LHCN-M2 (cell line): Measurements from ENCODE around the gene PUSL1. TPM values are rescaled to one million over a fixed set of nuclear protein-coding genes. Genes with fewer than 3 reads are reported as not detected.

Experiments used
- DNase-seq: peaks from one replicate; pipeline ENCODE4 v3.0.0-alpha.2; 2012; ENCODE audit warnings: low read depth
- total RNA-seq: library from RNA; depleted of rRNA; stranded (reverse); fragments of >200 nt; gene quantifications from 2 replicates; pipeline ENCODE4 v1.2.3, GENCODE V29; 2014

Gene PUSL1
- total RNA-seq, 1 experiment from 2014 or later = 34.3 TPM

DNA sequence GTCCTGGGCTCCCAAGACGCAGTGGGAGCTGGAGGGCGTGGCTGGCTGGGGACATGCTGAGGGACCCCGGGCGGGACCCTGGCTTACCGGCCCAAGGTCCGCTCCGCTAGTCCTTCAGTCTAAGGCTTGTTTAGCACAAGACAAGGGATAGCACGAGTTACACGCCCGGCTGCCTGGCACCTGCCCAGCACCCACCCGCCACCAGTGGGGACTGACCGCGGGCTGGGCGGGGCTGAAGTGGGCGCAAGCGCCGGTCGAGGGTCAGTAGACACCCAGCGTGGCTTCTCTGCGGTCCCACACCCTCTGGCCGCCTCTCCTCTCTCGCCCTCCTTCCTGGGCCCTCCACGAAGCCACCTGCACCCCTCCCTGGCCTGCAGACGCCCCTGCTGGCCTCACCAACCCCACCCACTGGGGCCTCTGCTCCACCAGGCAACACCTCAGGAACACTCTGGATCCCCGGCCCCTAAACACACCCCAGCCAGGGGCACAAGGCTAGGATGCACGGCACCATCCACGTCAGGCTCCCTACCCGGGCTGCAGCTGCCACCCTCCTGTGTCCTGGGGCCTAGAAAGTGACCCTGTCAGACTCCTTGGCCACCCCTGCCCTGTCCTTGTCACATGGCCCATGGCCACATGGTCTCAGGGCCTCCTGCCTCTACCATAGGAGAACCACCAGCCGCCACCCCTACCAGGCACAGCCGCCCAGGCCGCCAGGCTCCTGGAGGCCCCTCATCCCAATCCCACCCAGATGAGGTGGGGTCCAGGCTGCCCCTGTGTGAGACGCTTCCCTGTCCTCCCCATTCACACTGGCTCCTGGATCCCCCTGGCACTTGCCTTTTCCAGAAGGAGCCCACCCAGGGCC is 28.8 kb downstream of the PUSL1 start:
- DNase-seq = no peak

DNA sequence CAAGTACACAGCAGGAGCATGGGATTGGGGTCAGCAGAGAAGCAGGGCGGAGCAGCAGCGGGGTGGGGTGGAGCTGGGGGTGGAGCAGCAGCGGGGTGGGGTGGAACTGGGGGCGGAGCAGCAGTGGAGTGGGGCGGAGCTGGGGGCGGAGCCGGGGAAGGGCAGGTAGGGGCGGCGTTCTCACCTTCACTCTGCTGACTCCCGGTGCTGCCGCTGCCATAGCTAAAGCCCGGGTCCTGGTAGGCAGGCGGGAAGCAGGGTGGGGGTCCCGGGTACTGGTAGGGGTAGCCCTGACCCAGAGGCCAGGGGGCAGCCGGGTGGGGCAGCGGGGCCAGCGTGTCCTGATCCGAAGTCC is 29.4 kb downstream of the PUSL1 start:
- no peak for DNase-seq

DNA sequence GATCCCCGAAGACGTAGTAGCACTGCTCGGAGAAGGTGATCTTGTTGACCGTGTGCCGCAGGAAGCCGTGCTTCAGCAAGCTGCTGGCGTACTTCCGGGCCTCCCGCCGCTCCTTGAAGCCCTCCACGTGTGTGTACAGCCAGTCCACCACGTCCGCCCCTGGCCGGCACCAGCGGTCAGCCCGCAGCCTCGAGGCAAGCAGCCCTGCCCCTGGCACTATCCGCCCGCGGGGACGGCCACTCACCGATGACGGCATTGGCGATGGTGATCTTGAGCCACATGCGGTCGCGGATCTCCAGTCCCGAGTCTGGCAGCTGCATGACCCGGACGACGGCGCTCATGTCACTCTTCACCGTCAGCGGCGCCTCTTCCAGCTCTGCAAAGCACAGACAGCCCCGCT is 29.9 kb downstream of the PUSL1 start:
- DNase-seq = no peak

DNA sequence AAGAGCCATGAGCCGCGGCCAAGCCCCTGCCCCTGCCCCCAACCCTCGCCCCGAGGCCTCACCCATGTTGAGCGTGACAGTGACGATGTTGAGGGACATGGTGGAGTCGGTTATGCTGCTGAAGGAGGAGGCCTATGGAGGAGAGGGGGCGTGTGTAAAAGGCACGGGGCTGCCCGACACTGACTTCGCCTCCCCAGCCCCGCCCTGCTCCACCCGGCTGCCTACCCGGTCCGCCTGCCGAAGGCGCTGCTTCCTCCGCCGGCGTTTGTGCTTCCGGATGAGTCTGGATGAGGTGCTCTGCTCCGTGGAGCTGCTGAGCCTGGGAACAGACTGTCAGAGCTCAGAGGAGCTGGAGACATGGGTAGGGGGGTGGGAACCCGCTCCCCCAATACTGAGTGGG is 31.8 kb downstream of the PUSL1 start:
- DNase-seq = no peak

DNA sequence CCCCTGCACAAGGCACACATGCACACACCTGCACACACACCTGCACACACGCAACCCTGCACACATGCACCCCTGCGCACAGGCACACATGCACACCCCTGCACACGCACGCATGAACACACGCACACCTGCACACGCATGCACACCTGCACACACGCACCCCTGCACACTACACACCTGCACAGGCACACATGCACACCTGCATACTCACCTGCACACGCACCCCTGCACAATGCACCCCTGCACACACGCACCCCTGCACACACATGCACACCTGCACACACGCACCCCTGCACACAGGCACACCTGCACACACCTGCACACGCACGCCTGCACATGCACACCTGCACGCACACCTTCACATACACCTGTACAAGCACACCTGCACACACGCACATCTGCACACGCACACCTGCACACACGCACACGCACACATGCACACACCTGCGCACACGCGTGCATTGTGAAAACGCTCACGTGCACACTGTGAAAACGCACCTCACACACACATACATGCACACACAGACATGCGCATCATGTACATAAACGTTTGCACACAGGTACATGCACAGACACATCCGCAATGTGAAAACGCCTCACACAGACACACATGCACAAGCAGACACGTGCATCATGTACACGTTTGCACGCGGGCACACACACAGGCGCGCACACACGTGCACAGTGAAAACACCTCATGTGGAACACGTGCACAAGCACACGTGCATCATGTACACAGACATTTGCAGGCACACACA is 32.6 kb downstream of the PUSL1 start:
- DNase-seq = no peak

DNA sequence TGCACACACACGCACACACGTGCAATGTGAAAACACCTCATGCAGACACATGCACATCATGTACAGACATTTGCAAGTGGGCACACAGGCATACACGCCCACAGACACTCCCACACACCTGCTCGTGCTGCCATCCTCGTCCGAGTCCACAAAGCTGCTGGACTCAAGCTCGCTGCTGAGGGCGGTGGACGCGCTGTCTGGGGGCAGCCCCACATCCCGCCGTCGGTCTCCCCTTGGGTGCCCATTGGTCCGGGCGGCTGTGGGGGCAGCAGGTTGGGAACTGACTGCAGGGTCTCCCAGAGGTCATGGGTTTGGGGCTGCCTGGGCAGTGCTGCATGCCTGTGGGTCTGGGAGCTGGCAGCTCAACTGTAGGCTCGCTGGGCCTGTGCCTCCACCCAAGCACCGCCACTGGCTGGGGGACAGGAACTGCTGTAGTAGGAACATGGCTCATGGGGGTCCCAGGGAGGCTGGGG is 33.2 kb downstream of the PUSL1 start:
- no peak for DNase-seq

DNA sequence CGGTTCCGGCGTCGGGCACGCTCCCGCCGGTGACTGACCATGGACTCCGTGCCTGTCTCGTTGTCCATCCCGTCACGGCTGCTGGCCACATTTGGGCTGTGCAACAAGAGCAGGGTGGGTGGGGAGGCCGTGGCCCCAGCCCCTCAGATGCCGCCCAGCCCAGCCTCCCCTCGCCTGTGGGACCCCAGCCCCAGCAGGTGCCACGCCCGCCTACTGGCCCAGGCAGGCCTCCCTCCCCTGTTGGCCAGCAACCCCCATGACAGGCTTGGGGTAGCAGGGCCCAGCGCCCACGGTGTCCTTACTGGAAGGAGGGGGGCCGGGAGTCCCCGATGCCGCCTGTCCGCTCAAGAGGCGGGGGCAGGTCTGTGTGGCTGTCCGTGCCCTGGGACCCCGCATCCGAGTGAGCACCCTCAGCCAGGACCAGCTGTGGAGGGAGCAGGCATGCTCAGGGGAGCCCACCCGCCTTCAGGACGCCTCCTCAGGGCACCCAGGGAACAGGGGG is 33.7 kb downstream of the PUSL1 start:
- no peak for DNase-seq

DNA sequence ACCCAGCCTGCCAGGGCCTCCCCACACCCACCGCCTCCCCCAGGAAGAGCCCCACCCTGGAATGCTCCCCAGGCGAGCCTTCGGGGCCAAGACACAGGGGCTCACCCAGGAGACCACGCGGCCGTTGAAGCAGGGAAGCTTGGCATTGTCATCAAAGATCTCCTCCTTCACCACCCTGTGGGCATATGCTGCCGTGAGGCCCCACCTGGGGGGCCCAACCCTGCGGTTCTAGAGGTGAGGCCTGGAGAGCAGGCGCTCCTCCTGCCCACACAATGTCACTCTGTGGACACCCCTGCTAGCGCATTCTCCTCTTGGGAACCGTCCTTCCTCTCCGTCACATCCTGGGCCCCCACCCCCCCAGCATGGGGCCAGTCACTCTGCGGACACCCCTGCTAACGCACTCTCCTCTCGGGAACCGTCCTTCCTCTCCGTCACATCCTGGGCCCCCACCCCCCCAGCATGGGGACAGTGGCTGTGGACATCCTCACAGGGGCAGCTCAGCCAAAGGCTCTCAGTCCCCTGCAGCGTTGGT is 34.3 kb downstream of the PUSL1 start:
- DNase-seq = no peak

DNA sequence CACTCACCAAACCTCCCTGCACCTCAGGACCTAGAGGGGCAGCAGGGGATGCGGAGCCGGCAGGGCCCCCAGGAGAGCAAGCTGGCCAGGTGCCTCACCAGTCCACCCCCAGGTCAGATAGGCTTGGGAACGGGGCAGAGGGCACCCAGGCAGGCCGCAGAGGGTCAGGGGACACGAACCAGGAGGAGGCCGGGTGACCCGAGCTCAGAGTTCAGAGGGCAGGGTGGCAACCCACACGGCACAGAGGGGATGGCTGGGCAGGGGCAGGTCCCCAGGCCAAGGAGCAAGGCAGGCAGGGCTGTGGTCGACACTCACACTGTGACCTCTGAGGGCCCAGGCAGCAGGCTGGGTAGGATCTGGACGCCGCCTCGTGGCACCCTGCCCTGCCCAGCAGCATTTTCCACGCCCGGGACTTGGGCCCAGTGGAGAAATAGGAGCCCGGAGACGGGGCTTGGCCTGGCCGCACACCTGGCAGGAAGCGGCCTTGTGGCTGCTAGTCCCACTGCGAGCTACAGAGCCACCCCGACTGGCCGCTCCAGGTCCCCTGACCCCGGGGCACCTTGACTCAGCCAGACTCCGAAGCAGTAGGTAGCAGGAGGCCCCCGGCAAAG is 35.5 kb downstream of the PUSL1 start:
- DNase-seq = no peak

DNA sequence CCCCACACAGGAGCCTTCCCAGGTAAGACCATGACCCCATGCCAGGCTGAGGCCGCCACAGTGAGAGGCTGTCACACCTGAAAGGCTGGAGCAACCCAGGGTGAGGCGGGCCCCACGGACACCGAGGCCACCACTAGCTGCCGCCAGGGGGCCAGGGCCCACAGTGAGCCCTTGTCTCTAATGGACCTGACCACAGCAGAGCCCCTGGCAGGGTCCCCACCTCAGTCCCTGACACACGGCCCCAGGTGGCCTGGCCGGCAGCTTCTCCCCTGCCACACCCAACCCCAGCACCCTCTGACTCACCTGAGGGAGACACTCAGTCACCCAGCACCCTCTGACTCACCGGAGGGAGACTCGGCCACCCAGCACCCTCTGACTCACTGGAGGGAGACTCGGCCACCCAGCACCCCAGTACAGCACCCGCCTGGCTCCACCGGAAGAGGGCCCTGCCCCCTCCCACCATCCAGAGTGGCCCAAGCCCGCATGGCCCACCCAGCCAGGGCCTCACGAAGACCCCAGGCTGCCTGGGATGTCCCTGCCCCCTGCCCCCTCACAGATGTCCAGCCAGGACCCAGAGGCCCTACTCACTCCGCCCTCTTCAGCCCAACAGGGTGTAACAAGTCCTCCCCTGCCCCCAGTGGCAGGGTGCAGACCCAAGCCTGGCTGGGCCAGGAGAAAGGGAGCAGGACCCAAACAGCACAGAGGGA is 36.4 kb downstream of the PUSL1 start:
- DNase-seq = peak; percentile 80

DNA sequence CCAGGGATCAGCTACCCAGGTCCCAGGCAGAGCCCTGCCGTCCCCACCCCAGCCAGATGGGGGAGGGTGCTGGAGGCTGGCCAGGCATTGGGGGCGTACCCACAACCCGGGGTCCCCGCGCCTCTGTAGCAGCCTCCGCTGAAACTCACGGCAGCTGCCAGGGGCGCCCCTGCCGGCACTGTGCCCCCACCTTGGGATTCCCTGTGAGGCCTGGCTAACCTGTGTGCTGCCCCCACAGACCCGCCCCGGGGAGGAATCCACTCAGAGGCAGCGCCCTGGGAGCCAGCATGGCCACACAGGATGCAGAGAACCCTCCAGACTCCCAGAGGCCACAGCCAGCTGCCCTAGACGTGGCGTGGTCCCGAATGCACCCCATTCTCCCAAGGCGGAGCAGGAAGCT is 37.0 kb downstream of the PUSL1 start:
- no peak for DNase-seq

DNA sequence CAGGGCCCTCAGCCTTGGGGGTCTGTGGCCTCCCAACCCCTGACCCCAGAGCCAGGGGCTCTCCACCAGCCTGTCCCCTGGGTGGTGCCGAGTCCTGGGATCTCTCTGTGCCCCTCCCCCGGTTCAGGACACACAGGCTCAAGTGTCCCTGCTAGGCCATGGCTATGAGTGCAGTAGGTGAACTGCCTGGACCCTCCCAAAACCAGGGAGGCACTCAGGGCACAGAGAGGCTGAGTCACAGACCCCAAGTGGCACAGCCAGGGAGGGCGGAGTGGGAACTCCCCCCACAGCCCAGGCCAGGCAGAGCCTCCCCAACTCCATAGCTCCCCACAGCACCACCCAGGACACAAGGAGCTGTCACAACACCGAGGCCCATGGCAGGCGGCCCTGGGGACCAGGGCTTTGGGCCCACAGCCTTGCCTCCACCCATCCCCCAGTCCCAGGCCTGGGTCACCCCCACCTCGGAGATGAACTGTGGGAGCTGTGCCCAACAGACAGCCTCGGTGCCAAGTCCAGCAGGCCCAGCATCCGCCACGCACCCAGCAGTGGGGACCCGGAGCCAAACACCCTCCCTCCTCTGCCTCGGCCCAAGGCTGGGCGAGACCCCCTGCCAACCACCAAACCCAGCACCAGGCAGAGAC is 37.6 kb downstream of the PUSL1 start:
- DNase-seq = no peak

DNA sequence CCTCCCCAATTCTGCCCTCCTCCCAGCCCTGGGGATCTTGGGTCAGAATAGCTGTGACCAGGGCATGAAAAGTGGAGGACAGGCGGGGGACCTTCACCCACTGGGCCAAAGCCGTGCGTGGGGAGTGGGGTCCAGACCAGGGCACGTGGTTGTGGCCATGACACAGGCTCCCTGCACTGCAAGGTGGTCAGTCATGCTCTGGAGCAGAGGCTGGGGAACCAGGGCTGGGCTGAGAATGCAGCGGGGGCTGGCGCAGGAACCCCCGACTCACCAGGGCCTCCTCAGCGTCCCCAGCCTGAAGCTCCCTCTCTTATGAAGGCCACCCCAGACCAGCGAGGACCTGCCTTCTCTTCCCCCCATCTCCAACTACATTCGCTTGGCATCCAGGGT is 38.1 kb downstream of the PUSL1 start:
- no peak for DNase-seq

DNA sequence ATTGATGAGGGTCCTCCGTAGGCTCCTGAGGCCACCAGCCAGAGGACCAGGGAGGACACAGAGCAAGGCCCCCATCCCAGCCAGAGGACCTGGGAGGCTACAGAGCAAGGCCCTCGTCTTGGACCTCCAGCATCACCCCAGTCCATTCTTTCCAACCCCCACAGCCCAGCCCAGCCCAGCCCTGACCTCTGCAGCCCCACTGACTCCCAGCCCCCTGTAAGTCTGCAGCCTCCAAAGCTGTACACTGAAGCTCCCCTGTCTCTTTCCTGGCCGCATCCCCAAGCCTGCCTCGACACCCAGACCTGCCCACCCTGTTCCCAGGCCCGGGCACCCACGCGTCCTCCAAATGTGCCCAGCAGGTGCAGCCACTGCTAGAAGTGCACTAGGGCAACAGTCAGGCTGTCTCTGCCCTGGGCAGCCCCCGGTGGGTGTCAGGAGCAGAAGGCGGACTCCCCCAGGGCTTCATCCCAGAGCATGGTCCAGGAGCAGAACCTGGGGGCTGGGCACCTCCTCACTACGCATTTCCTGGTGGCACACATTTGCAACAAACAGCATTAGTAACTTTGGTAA is 38.7 kb downstream of the PUSL1 start:
- DNase-seq = no peak

DNA sequence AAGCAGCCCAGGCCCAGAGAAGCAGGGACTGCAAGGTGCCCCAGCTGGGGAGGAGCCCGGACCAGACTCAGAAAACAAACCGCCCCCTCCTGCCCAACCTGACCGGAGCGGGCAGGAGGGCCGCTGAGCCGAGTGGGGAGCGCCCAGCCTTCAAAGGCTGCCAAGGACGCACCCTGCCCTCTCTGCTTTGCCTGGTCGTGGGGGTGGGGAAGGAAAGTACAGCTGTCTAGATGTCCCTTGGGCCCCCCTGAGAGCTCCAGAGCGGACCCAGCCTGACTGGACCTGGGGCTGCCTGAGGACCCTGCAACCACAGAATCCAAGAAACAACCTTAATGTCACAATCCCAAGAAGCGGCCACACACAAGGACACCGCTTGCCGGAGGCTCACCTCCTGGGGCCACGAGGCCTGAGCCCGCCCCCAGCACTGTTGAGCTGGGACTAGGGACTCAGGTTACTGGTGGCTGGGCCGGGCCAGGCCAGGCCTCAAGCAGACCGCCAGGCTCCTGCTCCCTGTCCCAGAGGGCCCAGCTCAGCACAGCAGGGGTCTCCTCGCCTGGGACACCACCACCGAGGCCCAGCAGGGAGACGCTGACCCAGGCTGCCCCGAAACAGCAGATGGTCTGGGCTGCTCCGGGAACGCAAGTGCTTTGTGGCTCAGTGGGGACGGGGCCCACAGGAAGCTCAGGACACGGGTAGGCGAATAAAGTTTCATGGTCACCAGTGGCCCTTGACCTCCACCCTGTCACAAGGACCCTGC is 39.4 kb downstream of the PUSL1 start:
- DNase-seq = no peak

DNA sequence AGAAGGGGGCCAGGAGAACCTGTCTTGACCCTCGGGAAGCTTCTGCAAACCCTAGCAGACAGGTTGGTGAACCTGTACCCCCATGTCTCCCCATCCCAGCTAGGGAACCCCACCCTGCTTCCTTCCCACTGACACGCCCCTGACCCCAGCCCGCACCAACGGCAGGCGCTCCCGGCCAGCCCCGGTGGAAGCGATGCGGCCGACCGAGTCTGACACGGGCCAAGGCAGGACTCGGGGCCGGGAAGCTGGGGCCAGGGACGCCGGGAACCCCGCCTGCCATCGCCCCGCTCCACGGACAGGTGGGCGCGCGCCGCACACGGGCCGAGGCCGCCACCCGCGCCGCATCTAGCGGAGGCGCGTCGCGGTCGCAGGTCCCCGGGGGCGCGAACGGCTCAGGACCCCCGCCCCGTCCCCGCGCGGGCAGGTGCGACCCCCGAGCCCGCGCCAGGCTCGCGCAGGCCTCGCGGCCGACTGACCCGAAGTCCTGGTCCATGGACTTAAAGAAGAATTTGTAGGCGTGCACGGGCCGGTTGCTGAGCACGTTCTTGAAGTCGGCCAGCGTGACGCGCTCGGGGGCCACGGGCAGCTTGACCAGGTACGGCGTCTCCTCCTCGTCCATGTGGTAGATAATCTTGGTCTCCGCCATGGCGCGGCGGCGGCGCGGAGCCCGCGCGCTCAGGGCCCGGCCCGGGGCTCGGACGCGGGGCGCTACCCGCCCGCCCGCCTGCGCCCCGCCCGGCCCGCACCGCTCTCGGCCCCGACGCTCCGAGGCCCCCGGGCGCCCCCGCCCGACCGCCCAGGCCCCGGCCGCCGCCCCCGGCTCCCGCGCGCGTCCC is 40.2 kb downstream of the PUSL1 start:
- no peak for DNase-seq

DNA sequence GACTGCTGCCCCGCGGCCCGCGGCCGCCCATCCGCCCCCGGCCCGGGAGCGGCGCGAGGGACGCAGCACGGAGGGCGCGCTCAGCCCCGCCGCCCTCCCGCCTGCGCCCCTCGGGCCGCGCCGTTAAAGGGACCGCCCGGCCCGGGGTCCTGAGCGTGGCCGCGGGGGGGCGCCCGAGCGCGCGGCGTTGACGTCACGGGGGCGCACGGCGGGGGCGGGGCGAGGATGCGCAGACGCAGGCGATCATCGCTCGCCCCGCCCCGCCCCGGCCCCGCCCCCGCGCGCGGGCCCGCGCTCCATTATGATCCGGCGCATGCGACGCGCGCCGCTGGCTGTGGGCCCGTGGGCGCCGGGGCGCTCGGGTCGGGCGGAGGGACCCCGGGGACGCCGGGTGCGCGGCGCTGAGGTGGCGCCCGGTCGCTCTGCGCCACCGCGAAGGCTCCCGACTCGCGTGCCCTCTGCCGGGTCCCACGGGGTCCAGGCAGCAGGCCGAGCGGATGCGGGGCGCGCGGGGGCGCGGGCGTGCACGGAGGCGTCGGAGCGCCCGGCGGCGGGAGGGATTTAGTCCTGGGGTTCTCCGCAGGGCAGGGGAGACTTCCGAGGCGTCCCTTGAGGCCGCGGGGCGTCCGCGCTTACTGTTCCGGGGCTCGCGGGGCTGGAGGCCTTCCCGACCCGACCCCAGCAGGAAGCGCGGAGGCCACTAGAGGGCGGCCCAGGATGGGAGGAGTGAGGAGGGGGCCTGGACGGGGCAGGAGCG is 41.0 kb downstream of the PUSL1 start, which contains the start of gene DVL1:
Gene DVL1, minus strand, starts transcription at position 163 of the 757 bp plus-strand sequence. CDS start 353 bp downstream, outside the sequence.
- peak; percentile 68 for DNase-seq
